Nephron (organoid): ENCODE measurements around the gene LYPD8.

Source experiments
- H3K27ac Mint-ChIP-seq, 3 experiments: 2 replicates each; pipeline ENCODE4 v1.8.0; 2020; ENCODE audit warnings: mixed read lengths in 3 of 3, mild to moderate bottlenecking in 2 of 3, moderate library complexity in 1 of 3
- H3K27me3 Mint-ChIP-seq: 2 replicates; pipeline ENCODE4 v1.8.0; 2021; ENCODE audit warnings: low read depth, mild to moderate bottlenecking, moderate library complexity, mixed read lengths
- H3K36me3 Mint-ChIP-seq: 2 replicates; pipeline ENCODE4 v1.8.0; 2020; ENCODE audit warnings: low read depth, mixed read lengths
- H3K4me1 Mint-ChIP-seq: 2 replicates; pipeline ENCODE4 v1.8.0; 2020; ENCODE audit warnings: mixed read lengths
- H3K4me3 Mint-ChIP-seq, 3 experiments: 2 replicates each; pipeline ENCODE4 v1.8.0; 2020; ENCODE audit warnings: mild to moderate bottlenecking in 3 of 3, mixed read lengths in 3 of 3, moderate library complexity in 2 of 3
- H3K9me3 Mint-ChIP-seq: 2 replicates; pipeline ENCODE4 v1.8.0; 2020; ENCODE audit warnings: mixed read lengths
- CTCF ChIP-seq, 3 experiments: fragments of 200-600 bp; sonication (generic); IDR thresholded peaks; one replicate each; pipeline ENCODE4 v1.5.0; 2021; ENCODE audit warnings: antibody characterized with exemption in 3 of 3; ENCODE audit not compliant: unreplicated experiment in 3 of 3

Gene LYPD8

GRCh38 chr1:248702714-248703113, 52.8 kb downstream of the LYPD8 start, which contains the start of gene OR14I1:
TSS of gene OR14I1 (minus strand) at chr1:248702766.
- no peak for TF ChIP-seq CTCF (IDR thresholded peaks at IDR 0.05; ENCODE audit: unreplicated experiment in 3 of 3)
- Mint-ChIP-seq H3K36me3 (no peaks in the 10 kb centered on the region), H3K4me3 (no peak within 1 kb of the TSS), H3K27me3 (no peaks in the 10 kb centered on the region), H3K9me3 (peaks cover 34% of the 10 kb centered on the region), H3K4me1 (no peaks in the 10 kb centered on the region), H3K27ac (no peak within 1 kb of the TSS)

GRCh38 chr1:248699099-248699498, 56.5 kb downstream of the LYPD8 start:
- H3K27me3 Mint-ChIP-seq: no peaks in the 10 kb centered on the region
- no peaks in the 10 kb centered on the region for H3K36me3 Mint-ChIP-seq
- no peak overlapping the region for H3K27ac Mint-ChIP-seq
- H3K4me1 Mint-ChIP-seq: no peaks in the 10 kb centered on the region
- no peak for TF ChIP-seq CTCF (IDR thresholded peaks at IDR 0.05; ENCODE audit: unreplicated experiment in 3 of 3)
- H3K9me3 Mint-ChIP-seq: peaks cover 34% of the 10 kb centered on the region
- H3K4me3 Mint-ChIP-seq: no peak overlapping the region

GRCh38 chr1:248697907-248698306, 57.7 kb downstream of the LYPD8 start:
- no peak for TF ChIP-seq CTCF (IDR thresholded peaks at IDR 0.05; ENCODE audit: unreplicated experiment in 3 of 3)
- H3K27me3 Mint-ChIP-seq: no peaks in the 10 kb centered on the region
- no peak overlapping the region for H3K27ac Mint-ChIP-seq
- H3K4me1 Mint-ChIP-seq: no peaks in the 10 kb centered on the region
- H3K36me3 Mint-ChIP-seq: no peaks in the 10 kb centered on the region
- H3K9me3 Mint-ChIP-seq: peaks cover 41% of the 10 kb centered on the region
- H3K4me3 Mint-ChIP-seq: no peak overlapping the region

GRCh38 chr1:248696774-248697173, 58.8 kb downstream of the LYPD8 start:
- no peaks in the 10 kb centered on the region for H3K4me1 Mint-ChIP-seq
- no peak overlapping the region for H3K4me3 Mint-ChIP-seq
- H3K27me3 Mint-ChIP-seq: no peaks in the 10 kb centered on the region
- H3K9me3 Mint-ChIP-seq: peaks cover 48% of the 10 kb centered on the region
- no peak overlapping the region for H3K27ac Mint-ChIP-seq
- no peaks in the 10 kb centered on the region for H3K36me3 Mint-ChIP-seq
- no peak for TF ChIP-seq CTCF (IDR thresholded peaks at IDR 0.05; ENCODE audit: unreplicated experiment in 3 of 3)

- no peaks in the 10 kb centered on the region for H3K4me1 Mint-ChIP-seq
- no peak overlapping the region for H3K4me3 Mint-ChIP-seq
- no peak for TF ChIP-seq CTCF (IDR thresholded peaks at IDR 0.05; ENCODE audit: unreplicated experiment in 3 of 3)
- no peak overlapping the region for H3K27ac Mint-ChIP-seq
- H3K27me3 Mint-ChIP-seq: no peaks in the 10 kb centered on the region
- no peaks in the 10 kb centered on the region for H3K36me3 Mint-ChIP-seq
- peaks cover 50% of the 10 kb centered on the region for H3K9me3 Mint-ChIP-seq
Measured at GRCh38 chr1:248696261-248696660, 59.3 kb downstream of the LYPD8 start.

GRCh38 chr1:248695451-248696132, 60.0 kb downstream of the LYPD8 start:
- H3K27ac Mint-ChIP-seq: no peak overlapping the region
- no peaks in the 10 kb centered on the region for H3K4me1 Mint-ChIP-seq
- no peak for TF ChIP-seq CTCF (IDR thresholded peaks at IDR 0.05; ENCODE audit: unreplicated experiment in 3 of 3)
- peaks cover 57% of the 10 kb centered on the region for H3K9me3 Mint-ChIP-seq
- no peaks in the 10 kb centered on the region for H3K27me3 Mint-ChIP-seq
- no peak overlapping the region for H3K4me3 Mint-ChIP-seq
- no peaks in the 10 kb centered on the region for H3K36me3 Mint-ChIP-seq
